Neutrophil (primary cell): ENCODE data around the gene PRKACA.
A peak's percentile ranks its signal among the peaks of the same experiment; 100 is the strongest.

Experiments
- H3K27ac ChIP-seq: fragments of 200-600 bp; sonication (generic); 2 replicates; pipeline ENCODE4 v1.5.1; 2016; ENCODE audit warnings: mild to moderate bottlenecking, moderate library complexity
- H3K27me3 ChIP-seq: fragments of 200-600 bp; sonication (generic); 2 replicates; pipeline ENCODE4 v1.6.0; 2016; ENCODE audit warnings: mild to moderate bottlenecking
- H3K36me3 ChIP-seq: fragments of 200-600 bp; sonication (generic); 2 replicates; pipeline ENCODE4 v1.5.1; 2017
- H3K4me1 ChIP-seq, 2 experiments: fragments of 200-600 bp in 1 of 2; sonication (generic) in 1 of 2; 1 replicate in 1 of 2; 2 replicates in 1 of 2; pipeline versions ENCODE4 v1.5.1 to v1.6.1; 2013 to 2016; ENCODE audit warnings: low read depth in 1 of 2, low read length in 1 of 2, mild to moderate bottlenecking in 1 of 2, moderate library complexity in 1 of 2; ENCODE audit not compliant: control insufficient read depth in 1 of 2, insufficient read depth in 1 of 2
- H3K4me3 ChIP-seq, 2 experiments: fragments of 200-600 bp in 1 of 2; sonication (generic) in 1 of 2; 1 replicate in 1 of 2; 2 replicates in 1 of 2; pipeline ENCODE4 v1.5.1; 2013 to 2016; ENCODE audit warnings: low read depth in 1 of 2, low read length in 1 of 2, mild to moderate bottlenecking in 1 of 2, moderate library complexity in 1 of 2
- H3K9me3 ChIP-seq: fragments of 200-600 bp; sonication (generic); 2 replicates; pipeline ENCODE4 v1.5.1; 2016
- CTCF ChIP-seq: fragments of 200-600 bp; sonication (generic); IDR thresholded peaks from 2 replicates; pipeline ENCODE4 v1.5.1; 2016; ENCODE audit warnings: antibody characterized with exemption

PRKACA gene

DNA sequence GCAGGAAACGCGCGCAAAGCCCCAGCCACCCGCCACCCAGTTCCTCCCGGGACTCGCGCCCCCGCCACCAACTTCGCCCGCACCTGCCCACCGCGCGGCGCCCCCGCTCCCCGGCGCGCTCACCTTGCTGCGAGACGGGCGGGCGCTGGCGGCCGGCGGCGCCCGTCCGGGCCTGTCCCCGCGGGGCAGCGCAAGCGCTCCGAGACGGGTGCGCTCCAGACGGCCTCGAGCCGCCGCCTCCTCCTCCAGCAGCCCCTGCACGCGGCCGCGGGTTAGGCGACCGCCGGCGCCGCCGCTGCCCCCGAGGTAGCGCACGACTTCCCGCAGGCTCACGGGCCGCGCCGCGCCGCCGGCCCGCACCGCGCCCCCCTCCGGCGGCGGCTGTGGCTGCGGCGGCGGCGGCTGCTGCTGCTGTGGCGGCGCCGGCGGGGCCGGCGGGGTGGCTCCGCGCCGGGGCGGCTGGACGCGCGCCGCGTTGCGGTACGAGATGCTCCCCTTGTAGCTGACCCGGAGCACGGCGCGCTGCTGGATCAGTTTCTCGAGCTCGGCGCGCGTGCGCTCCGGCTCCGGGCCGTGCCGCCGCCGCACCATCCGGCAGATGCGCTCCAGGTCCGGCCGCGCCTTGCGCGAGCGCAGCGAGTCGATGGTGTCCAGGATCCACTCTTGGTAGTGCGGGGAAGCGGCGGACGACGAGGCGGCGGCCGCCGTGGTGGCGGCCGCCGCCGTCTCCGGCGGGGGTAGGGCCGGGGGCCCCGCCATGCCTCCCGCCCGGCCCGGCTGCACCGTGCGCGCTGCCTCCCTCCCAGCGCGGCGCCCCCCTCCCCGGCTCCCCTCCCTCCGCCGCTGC lies 27.7 kb downstream of the PRKACA start:
- H3K9me3 ChIP-seq = no peaks in the 10 kb centered on the region
- H3K36me3 ChIP-seq = peaks cover 22% of the 10 kb centered on the region
- no peak for TF ChIP-seq CTCF
- H3K27me3 ChIP-seq = peaks cover 6% of the 10 kb centered on the region
- H3K27ac ChIP-seq = no peak overlapping the region
- peak overlapping the region; percentile 63 to 64 for H3K4me3 ChIP-seq
- peaks cover 19 to 20% of the 10 kb centered on the region in 2 experiments for H3K4me1 ChIP-seq

DNA sequence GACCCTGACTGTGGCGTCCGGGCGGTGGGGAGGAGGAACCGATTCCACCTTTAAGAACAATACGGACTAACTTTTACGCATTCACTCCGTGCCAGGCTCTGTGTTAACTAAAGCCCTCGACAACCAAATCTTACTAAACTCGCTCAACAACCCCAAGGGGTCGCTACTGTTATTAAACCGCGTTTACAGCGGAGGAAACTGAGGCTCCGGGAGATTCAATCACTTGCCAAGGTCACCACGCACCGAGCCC lies 28.2 kb downstream of the PRKACA start:
- Histone ChIP-seq H3K27ac (no peak overlapping the region), H3K4me1 (peaks cover 20 to 21% of the 10 kb centered on the region in 2 experiments), H3K4me3 (peak overlapping the region; percentile 41 to 64), H3K9me3 (no peaks in the 10 kb centered on the region), H3K27me3 (peaks cover 6% of the 10 kb centered on the region), H3K36me3 (peaks cover 17% of the 10 kb centered on the region)
- no peak for TF ChIP-seq CTCF

DNA sequence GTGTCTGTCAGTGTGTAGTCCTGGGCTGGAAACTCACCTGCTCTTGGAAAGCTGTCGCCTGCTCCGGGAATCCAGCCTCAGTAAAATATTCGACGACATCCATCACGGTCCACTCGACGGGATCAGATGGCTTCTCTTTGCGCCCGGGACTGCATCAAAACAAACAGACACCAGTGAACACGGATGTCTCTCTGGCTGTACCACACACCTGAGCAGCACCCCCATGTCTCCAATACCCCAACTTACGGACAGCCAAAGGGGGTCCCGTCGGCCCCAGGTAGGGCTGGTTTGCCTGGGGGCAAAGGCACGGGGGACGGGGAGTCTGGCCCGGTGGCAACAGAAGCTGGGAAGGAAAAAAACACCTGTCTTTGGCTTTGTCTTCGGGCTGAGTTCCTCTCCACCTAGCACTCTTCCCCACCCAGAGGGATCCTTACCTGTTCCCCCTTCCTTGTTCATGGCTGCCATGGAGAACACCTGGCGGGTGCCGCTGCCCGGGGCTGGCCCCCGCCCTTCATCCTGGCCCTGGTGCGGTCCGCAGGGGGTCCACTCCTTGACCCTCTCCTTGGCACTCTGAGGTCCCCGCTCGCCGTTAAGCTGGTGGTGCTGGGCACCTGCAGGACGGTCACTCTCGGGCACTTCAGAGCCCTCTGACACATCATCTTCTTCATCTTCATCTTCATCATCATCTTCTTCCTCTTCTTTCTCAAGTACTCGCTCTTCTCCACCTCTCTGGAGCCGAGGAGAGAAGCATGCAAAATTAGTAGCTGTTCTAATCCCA lies 28.7 kb downstream of the PRKACA start:
- TF ChIP-seq CTCF = no peak
- Histone ChIP-seq H3K27ac (no peak overlapping the region), H3K4me1 (peaks cover 20 to 21% of the 10 kb centered on the region in 2 experiments), H3K27me3 (peaks cover 6% of the 10 kb centered on the region), H3K36me3 (peaks cover 15% of the 10 kb centered on the region), H3K9me3 (no peaks in the 10 kb centered on the region), H3K4me3 (peak overlapping the region; percentile 41 to 64)

GRCh38 chr19:14086098-14086497 lies 31.5 kb downstream of the PRKACA start:
- H3K4me1 ChIP-seq = peaks cover 20 to 22% of the 10 kb centered on the region in 2 experiments
- H3K36me3 ChIP-seq = no peaks in the 10 kb centered on the region
- H3K27me3 ChIP-seq = peaks cover 6% of the 10 kb centered on the region
- no peaks in the 10 kb centered on the region for H3K9me3 ChIP-seq
- TF ChIP-seq CTCF = no peak
- no peak overlapping the region for H3K4me3 ChIP-seq
- H3K27ac ChIP-seq = no peak overlapping the region

DNA sequence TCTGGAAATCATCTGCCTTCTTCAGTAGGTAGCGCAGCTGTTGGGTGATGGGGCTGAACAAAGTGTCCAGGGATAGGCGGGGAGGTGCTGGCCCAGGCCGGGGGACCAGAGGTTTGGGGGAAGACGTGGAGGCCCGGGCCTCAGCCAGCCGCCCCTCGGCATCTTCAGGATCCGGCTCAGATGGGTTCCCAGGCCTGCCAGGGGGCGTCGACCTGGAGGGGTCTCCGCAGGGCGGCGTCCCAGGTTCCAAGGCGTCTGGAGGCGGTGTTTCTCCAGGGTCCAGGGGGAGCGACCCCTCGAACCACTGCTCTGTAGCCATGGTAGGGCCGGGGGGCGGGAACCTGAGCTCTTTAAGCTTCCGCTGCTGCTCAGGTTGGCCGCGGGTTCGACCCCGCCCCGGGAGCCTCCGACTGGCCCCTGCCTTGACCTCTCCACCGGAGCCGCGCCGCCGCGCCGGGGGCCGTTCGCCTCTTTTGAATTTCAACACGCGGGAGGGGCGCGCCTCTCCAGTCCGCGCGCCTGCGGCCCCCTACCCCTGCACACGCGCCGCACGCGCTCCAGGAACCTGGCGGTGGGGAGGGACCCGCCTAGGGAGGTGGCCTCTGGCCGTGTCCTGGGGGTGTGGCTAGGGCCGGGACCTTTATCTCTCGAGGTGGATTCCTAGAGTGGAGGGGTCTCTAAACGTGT lies 32.1 kb downstream of the PRKACA start, which contains the start of gene C19orf67:
TSS of gene C19orf67 (minus strand) at position 475 of the 687 bp plus-strand sequence. CDS start at position 319, 156 bp downstream.
- H3K4me3 ChIP-seq = no peak within 1 kb of the TSS
- H3K27ac ChIP-seq = no peak within 1 kb of the TSS
- no peaks in the 10 kb centered on the region for H3K36me3 ChIP-seq
- no peaks in the 10 kb centered on the region for H3K9me3 ChIP-seq
- H3K4me1 ChIP-seq = peaks cover 24 to 25% of the 10 kb centered on the region in 2 experiments
- H3K27me3 ChIP-seq = peaks cover 6% of the 10 kb centered on the region
- no peak for TF ChIP-seq CTCF
